Stimulated activated CD4-positive, alpha-beta T cell treated with anti-CD3 and anti-CD28 coated beads, Interleukin-15, amount 100 ng/mL, for 48 hours (primary cell): ENCODE data around the gene ARID1B.
A peak's percentile ranks its signal among the peaks of the same experiment; 100 is the strongest.

Experiments used
- DNase-seq, 2 donors: peaks; one replicate each; pipeline ENCODE4 v3.0.0-alpha.2; 2020; ENCODE audit warnings: low read depth in 2 of 2

The ARID1B gene

DNA sequence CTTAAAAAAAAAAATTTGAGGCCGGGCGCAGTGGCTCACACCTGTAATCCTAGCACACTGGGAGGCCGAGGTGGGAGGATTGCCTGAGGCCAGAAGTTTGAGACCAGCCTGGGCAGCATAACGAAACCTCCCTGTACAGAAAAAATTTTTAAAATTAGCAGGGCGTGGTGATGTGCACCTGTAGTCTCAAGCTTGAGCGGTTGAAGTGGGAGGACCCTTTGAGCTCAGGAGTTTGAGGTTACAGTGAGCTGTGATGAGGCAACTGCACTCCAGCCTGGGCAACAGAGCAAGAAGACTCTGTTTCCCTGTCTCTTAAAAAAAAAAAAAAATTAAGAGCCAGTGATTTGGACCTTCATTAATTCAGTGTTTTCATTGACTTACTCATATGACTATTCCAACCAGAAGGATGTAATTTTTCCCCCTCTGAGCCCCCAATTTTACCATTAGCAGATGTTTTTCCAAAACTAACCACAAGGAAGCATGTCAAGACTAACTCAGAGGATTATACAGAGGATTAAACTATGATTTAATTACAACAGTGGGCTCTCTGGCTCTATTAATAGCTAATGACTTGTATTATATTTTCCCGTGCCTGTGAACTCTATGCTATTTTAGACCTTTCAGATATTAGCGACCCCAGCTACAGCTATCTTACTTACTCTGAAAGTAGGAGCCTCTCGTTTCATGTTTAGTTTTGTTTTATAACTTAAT lies 75.1 kb downstream of the ARID1B start:
- DNase-seq, result no peak

DNA sequence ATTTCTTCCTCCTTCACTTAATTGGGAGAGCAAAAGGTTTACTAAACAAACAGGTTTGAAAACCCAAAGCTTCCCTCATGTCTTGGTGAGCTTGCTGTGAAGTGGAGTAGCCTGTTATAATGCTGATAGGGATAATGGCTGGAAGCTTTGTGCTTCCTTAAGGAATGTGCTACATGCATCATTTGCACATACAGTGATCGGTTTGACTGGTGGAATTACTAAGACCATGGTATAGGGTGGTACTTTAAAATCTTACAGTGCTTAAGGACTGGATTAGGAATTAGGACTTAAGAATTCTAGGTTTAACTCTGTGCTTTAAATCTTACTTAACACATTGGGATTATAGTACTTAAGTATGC lies 75.7 kb downstream of the ARID1B start:
- DNase-seq, result no peak

DNA sequence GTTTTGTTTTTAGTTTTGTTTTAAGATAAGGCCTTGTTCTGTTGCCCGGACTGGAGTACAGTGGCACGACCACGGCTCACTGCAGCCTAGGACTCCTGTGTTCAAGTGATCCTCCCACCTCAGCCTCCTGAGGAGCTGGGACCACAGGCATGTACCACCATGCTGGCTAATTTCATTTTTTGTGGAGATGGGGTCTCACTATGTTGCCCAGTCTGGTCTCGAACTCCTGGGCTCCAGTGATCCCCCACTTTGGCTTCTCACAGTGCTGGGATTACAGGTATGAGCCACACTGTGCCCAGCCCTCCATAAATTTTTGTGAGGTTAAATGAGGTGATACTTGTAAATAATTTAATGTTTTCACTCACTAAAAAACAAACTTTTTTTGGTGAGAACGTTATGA lies 76.6 kb downstream of the ARID1B start:
- DNase-seq, result no peak

DNA sequence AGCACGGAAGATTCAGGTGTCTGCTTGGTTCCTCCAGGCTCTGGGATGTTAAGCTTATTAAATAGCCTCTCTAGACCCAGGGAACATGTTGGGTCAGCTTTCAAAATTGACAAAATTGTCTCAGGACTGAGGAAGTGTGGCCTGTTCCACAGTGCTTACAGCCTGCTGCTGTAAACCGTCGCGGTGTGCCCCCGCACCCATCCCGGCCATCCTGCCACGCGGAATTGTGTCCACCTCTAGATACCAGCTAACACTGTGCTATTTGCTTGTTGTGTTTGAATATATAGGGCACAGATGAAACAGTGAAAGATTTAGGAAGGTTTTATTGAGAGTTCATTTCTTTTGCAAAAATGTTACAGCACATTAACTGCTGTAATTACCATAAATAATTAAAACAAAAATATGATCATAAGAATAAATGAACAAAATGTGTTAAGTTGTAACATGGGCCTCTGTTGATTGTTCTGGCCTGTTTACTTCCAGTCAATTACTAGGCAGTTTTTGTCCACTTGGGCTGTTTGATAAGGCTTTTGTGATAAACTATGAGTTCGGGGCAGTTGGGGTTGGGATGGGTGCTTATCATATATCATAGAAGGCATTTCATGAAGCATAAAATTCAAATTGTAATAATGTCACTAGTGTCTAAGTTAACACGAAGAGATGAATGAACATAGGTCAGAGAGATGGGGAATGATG lies 77.4 kb downstream of the ARID1B start:
- DNase-seq, result no peak

DNA sequence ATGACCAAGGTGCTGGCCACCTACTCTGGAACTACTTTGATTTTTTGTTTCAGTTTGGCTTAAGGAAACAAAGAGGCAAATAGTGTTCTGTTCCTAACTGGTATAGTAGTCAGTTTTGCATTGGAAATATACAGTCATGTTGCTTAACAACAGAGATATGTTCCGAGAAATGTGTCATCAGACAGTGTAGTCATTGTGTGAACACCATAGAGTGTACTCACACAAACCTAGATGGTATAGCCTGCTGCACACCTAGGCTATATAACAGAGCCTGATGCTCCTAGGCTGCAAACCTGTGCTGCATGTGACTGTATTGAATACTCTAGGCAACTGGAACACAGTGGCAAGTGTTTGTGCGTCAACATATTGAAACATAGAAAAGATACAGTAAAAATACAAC lies 80.4 kb downstream of the ARID1B start:
- no peak for DNase-seq

DNA sequence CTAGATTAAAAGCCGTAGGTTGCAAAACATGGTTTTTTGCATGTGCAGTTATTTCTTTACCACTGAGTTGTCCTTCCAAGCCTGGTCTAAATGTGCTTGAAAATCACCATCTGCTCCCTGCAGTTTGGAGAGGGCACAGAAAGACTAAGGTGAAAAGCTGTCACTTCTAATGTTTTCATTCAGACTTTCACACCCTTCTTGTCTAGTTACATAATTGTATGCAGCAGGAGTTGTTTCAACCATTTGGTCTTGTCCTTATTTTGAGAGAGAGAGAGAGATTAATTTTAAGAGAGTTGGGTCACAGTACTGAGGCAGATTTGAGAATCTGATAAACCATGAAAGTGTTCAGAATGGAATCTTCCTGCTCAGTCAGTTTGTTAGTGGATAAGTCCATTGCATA lies 82.5 kb downstream of the ARID1B start:
- DNase-seq, result no peak

DNA sequence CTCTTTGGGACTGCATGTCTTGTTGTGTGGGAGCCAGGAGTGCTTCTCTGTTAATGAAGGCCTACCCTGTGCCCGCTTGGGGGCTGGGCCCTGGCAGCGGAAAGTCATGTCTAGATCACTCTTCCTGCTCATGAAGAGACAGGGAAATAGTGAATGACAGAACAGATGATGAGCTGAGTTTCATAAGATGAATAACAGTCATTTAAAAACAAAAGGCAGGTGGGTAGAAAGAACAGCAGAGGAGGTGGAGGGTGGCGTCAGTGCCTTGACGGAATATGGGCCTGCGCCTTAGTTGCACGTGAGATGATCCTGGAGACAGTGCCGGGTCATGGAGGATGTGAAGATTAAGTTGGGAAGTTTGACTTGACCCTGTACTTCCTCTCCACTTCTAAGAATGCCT lies 85.5 kb downstream of the ARID1B start:
- peak; percentile 36 to 42 for DNase-seq

DNA sequence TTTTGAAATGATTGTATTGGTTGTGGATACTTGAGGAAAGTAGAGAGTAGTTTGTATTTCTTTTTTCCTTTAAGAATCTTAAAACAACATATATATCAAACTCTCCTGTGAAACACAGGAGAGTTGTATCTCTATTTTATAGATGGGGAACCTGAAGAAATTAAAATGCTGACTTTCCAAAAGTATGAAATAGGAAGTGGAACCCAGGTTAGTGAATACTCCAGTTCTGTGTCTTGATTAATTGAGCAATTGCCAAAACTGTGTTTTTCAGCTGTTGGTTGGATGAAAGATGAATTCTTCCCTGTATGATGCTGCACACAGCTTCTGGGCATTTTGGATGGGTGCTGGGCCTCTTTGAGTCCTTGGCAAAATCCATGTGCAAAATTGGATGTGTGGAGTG lies 86.3 kb downstream of the ARID1B start:
- no peak for DNase-seq

DNA sequence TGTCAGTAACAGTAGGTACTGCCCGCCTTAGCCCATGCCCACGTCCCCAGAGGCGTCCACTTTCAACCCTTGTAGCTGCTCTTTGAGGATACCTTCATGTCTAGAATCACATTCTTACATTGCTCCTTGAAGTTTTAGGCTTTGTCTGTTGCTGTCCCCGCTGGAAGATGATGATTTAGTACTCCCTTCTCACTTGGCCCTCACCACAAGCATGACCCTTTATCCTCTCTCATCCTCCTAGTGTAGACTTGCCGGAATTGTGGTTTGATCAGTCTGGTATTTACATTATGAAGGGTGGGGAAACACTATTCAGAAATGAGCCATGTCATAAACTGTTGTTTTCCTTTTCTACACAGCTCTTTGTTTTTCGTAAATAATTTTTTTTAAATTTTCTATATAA lies 87.4 kb downstream of the ARID1B start:
- no peak for DNase-seq

DNA sequence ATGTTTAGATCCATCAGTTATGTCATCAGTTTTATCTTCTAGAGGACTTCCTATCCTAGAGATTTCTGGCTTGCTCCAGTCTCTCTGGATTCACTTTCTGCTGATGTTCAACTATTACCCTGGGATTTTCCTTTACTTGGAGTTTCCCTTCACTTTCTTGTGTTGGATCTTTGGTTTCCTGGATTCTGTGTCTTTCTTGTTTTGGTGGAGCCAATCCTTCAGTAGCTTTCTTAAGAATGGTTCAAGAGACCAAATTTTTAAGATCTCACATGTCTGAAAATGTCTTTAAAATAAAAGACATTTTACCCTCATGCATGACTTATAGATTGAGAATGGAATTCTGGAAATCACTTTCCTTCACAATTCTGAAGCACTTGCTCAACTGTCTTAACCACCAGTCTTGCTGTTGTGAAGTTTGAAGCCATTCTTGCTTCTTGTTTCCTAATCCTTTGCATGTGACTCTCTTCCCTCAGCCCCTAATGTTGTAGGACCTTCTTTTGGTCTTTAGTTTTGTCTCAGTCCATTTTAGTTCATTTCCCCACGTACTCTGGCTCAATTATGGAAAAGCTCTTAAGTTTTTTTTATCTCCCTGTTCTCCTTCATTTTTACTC lies 87.9 kb downstream of the ARID1B start:
- DNase-seq, result no peak

DNA sequence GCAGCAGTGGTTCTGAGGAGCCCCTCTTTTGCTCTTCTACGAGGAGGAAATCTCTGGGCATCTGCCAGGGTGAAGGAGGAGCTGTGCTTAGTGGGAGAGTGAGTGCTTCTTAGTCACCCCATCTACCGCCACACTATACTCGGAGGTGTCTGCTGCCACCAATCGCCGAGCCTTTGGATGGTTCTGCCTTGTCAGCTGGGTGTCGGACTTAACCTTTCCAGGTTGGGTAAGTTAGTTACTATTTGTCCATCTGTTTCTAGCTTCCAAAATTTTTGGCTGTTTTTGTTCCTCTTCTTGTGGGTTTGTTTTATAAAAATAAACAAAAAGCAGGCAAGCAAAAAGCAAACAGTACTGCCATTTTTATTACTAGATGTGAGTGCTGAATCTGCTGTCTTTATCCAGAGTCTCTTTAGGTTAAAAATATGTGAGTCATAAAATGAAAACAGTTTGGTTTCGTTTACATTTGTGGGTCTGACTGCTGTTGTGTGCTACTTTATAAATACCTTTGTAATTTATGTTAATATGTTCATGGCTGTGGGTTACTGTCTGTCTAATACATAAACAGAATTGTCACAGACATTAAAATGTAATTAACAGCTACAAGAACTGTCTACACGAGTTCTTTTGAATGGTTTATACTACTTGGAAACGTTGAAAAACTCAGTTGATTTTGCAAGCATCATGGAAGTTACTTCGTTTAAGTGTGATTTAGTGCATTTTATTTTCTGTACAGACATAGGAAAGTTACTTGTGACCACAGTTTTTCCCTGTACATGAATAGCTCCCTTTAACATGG lies 89.2 kb downstream of the ARID1B start:
- DNase-seq, result no peak

DNA sequence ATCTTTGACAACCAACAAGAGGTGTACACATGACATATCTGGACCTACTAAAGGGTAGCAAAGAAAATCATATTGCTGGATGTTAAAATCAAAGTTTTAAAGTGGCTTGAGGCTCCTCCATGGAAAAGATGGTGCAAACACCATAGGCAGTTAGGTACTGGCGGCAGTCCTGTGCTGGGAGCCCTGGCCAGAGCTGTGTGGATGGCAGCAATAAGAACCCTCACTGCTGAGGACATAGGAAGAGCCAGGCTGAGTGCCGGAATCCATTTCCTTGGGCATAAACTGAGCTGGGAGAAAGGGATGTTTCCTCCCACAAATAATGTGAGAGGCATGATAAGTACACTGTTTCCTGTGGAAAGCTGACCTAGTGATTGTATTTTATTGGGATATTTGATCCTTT lies 89.9 kb downstream of the ARID1B start:
- DNase-seq, result no peak

DNA sequence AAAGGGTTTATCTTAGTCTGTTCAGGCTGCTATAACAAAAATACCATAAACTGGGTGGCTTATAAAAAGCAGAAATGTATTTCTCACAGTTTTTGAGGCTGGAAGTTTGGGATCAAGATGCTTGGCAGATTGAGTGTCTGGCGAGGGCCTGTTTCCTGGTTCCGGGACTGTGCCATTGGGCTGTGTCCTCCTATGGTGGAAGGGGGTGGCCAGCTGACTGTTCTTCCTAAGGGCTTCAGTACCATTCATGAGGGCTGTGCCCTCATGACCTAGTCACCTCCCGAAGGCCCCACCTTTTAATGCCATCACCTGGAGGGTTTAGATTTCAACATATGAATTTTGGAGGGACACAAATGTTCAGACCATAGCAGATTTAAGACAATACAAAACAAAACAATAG lies 91.2 kb downstream of the ARID1B start:
- no peak for DNase-seq

DNA sequence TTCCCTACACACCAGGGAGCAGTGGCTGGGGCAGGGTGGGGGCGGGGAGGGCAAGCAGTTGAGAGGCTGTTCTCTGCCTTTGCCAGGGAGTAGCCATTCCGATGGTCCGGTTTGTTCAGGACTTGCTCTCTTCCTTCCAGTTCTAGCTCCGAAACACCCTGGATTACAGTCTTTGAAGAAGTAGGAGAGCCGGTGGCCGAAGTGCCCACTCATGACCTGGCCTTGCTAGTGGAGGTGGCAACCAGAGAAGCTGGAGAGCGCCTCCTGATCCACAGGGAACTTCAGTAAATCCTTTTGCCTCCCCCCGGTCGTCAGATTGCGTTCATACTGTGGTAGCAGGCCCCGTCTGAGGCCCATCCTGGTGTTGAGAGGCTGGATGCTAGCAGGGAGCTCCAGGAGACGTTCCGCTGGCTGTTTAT lies 92.8 kb downstream of the ARID1B start:
- DNase-seq, result no peak

DNA sequence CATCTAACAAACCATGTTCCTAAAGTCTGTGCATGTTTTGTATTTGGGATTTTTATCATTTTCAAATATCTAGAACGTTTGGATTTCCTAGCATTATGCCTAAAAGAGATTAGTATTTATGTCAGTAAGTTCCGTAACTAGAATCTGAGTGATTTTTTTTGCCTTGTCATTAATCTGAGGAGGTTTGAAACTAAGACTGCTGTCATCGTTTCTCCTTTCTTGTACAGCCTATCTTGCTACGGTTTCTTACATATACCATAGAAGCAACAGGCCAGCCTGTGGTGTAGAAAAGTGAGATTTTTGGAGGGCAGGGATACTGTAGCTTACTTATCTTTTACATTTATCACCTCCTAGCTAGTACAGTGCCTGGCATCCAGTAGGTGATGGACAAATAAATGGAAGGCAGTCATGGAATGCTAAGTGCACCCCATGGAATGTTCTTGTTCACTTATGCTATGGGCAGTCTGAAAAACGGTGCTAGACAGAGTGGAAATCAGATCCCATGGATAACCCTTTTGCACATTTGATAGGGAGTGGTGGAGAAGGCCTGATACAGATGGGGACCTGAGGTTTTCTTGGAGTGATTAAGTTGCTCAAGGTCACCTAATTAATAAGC lies 93.9 kb downstream of the ARID1B start:
- DNase-seq, result no peak

DNA sequence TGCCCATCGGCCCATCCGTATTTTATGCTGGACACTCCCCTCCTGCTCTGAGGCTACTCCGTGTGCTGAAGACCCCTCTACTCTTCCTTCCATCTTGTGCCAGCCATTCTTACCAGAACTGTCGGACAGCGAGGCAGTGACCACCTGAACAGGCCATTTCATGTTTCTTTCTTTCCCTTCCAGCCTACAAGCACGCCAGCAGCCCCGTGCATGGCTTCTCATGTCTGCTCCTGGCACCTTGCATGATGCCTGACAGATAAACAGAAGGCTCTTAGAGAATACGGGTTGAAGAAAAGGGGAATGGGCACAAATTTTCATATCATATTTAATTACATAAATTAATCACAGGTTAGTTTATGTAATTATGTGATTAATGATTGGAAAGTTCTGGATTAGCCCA lies 95.7 kb downstream of the ARID1B start:
- no peak for DNase-seq

DNA sequence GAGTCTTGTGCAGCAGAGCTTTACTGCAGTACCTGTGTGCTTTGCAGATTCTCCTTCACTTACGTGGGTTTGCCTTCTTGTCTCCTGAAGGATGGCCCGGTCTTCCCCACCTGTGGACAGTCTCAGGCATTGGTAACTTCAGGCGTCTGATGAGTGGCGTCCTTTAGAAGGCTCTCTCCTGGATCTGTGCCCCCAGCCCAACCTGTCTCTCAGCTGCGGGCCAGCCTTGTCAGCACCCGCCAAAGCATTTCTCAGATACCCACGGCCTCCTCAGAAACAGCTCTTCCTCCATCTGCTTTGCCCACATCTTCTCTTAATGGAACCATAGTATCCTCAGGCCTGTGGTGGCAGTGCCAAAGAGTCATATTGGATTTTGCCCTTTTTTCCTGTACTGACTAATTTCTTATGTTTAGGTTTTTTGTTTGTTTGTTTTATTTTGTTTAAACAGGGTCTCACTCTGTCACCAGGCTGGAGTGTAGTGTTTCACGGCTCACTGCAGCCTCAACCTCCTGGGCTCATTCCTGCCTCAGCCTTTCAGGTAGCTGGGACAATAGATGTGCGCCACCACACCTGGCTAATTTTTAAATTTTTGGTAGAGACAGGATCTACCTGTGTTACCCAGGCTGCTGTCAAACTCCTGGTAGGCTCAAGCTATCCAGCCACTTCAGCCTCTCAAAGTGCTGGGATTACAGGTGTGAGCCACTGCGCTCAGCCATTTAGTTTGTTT lies 96.6 kb downstream of the ARID1B start:
- DNase-seq, result no peak

DNA sequence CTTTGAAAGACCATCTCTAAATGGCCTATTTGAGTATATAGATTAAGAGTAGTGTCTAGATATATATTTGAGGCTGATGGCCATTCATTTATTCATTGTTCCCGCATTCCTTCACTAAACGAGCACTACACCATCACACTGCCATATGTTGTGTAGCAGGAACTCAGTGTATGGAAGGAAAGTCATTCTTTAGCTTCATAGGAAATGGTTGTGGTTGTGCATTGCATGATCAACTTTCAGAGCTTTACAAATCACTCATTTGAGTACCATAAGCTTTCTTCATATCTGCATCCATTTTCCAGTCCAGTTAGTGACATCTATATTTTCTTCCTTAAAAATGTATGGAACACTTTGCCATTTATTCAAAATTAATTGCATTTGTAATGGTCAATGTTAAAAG lies 97.9 kb downstream of the ARID1B start:
- DNase-seq, result no peak

DNA sequence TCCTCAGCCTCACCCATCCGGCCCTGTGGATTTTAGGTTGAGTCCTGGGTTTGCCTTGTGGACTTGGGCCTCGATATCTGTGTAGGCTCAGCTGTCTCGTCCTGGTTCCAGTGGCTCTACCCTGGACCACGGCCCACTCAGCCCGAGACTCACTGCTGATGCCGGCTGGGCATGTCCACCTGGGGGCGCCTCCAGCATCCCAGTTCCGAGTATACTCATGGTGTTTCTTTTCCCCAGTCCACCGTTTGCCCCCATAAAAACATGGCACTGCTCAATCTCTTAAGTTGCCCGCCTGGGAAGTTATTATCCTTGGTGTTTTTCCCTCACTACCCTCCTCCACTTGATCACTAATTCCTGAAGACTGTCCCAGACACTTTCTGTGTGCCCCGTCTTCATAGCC lies 99.1 kb downstream of the ARID1B start:
- DNase-seq, result no peak

DNA sequence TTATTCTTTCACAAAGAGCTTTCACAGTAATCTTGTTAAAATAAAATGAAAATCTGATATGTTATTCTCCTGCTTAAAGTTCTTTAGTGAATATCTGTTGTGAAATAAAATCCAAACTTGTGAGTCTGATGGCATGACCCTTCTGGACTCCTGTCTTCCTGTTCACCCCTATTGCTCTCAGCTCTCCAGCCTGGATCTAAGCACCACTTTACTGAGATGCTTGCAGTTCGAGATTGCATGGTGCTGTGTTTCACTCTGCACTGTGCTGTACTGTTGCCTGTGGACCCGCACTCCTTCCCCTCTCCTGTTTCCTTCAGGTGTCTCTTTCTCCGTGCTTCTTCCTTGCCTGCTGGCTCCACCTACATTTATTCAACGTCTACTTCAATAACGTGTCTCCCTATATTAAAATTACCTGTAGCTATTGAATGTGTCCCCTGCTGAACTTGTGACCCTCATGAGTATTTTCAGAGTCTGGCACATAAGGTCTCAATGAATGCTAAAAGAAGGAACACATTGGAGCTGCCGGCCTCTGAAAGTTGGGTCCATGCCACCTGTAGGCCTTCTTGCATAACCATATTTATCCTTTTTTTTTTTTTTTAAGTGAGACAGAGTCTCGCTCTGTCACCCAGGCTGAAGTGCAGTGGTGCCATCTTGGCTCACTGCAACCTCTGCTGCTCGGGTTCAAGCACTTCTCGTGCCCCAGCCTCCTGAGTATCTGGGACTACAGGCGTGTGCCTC lies 100.1 kb downstream of the ARID1B start:
- DNase-seq, result no peak

DNA sequence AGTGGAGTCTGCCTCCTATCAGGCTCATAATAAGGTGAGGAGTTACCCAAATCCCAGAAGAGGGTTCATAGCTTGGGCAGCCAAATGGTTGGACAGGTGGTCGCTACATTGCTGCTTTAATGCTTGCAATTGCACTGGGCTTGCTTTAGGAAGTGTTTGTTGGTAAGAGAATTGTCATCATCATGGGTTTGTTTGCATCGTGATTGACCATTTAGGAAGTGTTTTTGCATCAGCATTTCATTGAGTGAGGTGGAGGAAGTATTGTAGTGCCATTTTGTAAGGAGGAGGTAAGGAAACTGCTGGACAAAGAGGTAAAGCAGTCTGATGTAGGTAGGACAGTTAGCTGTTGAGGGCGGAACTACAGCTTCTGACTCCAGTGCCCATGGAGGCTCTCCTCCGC lies 101.5 kb downstream of the ARID1B start:
- DNase-seq, result no peak
